Left lobe of liver (tissue), 2 donors: ENCODE results near the gene MICU1. TPM values are rescaled to one million over a fixed set of nuclear protein-coding genes. Genes with fewer than 3 reads are reported as not detected.
"Not testable (repeated sequence)": the region's sequence is repeated elsewhere in the genome, so short reads cannot be mapped to it uniquely, and the experiment has no call there.

ENCODE experiments used
- ATAC-seq: fragments of 200-7000 bp; cut with Tn5 transposase; one replicate; pipeline ENCODE4 v1.9.1; 2020; ENCODE audit warnings: mild to moderate bottlenecking, moderate library complexity
- DNase-seq: peaks from one replicate; pipeline ENCODE4 v3.0.0-alpha.2; 2020; ENCODE audit warnings: low spot score
- total RNA-seq: library from RNA; stranded (reverse); gene quantifications from one replicate; pipeline ENCODE4 v1.2.1, GENCODE V29; 2021
- donor health status: DM: no; HTN: no; CAD: no; lungs with moderate emphysema.
- donor health status: DM: no; HTN: yes; CAD: no.

MICU1 gene
- total RNA-seq, 1 donor from 2014 or later: 41.8 TPM

- no peak for ATAC-seq
- DNase-seq: no peak
These were observed 292.5 kb downstream of the MICU1 start for GRCh38 chr10:72333112-72334015.

- ATAC-seq (no peak), DNase-seq (no peak)
These were observed 293.3 kb downstream of the MICU1 start for GRCh38 chr10:72332423-72333111.

GRCh38 chr10:72331575-72332422 is 294.1 kb downstream of the MICU1 start:
- DNase-seq (peak; percentile 95), ATAC-seq (peak; percentile 62)

- no peak for ATAC-seq
- DNase-seq: no peak
These were observed 295.8 kb downstream of the MICU1 start for GRCh38 chr10:72330069-72330426.

- peak; percentile 55 for DNase-seq
- no peak for ATAC-seq
These were observed 296.4 kb downstream of the MICU1 start for GRCh38 chr10:72329290-72330068.

- DNase-seq: peak; percentile 47
- ATAC-seq: no peak
These were observed 297.1 kb downstream of the MICU1 start for GRCh38 chr10:72328829-72329204.

GRCh38 chr10:72328045-72328828 is 297.6 kb downstream of the MICU1 start:
- DNase-seq (peak; percentile 95), ATAC-seq (peak; percentile 67)

GRCh38 chr10:72326665-72327603 is 298.9 kb downstream of the MICU1 start:
- DNase-seq, ATAC-seq: not testable (repeated sequence)

- DNase-seq (peak; percentile 55), ATAC-seq (peak; percentile 3)
These were observed 300.4 kb downstream of the MICU1 start for GRCh38 chr10:72325243-72326175.

GRCh38 chr10:72323771-72324191 is 302.1 kb downstream of the MICU1 start:
- DNase-seq: peak; percentile 51
- ATAC-seq: no peak

- DNase-seq (no peak), ATAC-seq (no peak)
These were observed 302.6 kb downstream of the MICU1 start for GRCh38 chr10:72323108-72323749.

- no peak for ATAC-seq
- DNase-seq: no peak
These were observed 303.4 kb downstream of the MICU1 start for GRCh38 chr10:72322280-72323058.

- no peak for ATAC-seq
- DNase-seq: no peak
These were observed 303.9 kb downstream of the MICU1 start for GRCh38 chr10:72322030-72322279.

- DNase-seq: no peak
- no peak for ATAC-seq
These were observed 304.4 kb downstream of the MICU1 start for GRCh38 chr10:72321248-72322029.

GRCh38 chr10:72320676-72321247 is 305.1 kb downstream of the MICU1 start:
- ATAC-seq: peak; percentile 9
- peak; percentile 56 for DNase-seq
